T-helper 2 cell treated with Interferon-gamma antibody and Interleukin-4, amounts not matched to agents 5 μg/mL and 100 μg/mL, for 36 hours (primary cell): ENCODE data around the gene FHDC1.

ENCODE experiments used
- DNase-seq: peaks from one replicate; pipeline ENCODE4 v3.0.0; 2021; ENCODE audit warnings: low spot score
- H3K27ac Mint-ChIP-seq: one replicate; pipeline ENCODE4 v1.8.0; 2021; ENCODE audit warnings: mild to moderate bottlenecking, mixed read lengths
- H3K27me3 Mint-ChIP-seq: one replicate; pipeline ENCODE4 v1.8.0; 2021; ENCODE audit warnings: low read depth, mixed read lengths
- H3K36me3 Mint-ChIP-seq: one replicate; pipeline ENCODE4 v1.8.0; 2021; ENCODE audit warnings: low read depth, mixed read lengths
- H3K4me1 Mint-ChIP-seq: one replicate; pipeline ENCODE4 v1.8.0; 2021; ENCODE audit warnings: low read depth, mixed read lengths
- H3K4me3 Mint-ChIP-seq: one replicate; pipeline ENCODE4 v1.8.0; 2022; ENCODE audit warnings: mild to moderate bottlenecking, moderate library complexity, mixed read lengths
- H3K9me3 Mint-ChIP-seq: one replicate; pipeline ENCODE4 v1.8.0; 2021; ENCODE audit warnings: mixed read lengths

The FHDC1 gene

GRCh38 chr4:152957437-152958171 lies 21.5 kb downstream of the FHDC1 start:
- DNase-seq = no peak
- H3K9me3 Mint-ChIP-seq = no peaks in the 10 kb centered on the region
- H3K27ac Mint-ChIP-seq = no peak overlapping the region
- H3K36me3 Mint-ChIP-seq = no peaks in the 10 kb centered on the region
- H3K4me3 Mint-ChIP-seq = no peak overlapping the region
- peaks cover 6% of the 10 kb centered on the region for H3K27me3 Mint-ChIP-seq
- H3K4me1 Mint-ChIP-seq = no peaks in the 10 kb centered on the region

- Mint-ChIP-seq H3K27ac (no peak overlapping the region), H3K36me3 (no peaks in the 10 kb centered on the region), H3K4me1 (no peaks in the 10 kb centered on the region), H3K27me3 (peaks cover 7% of the 10 kb centered on the region), H3K9me3 (no peaks in the 10 kb centered on the region), H3K4me3 (no peak overlapping the region)
- DNase-seq = no peak
These were observed 23.0 kb downstream of the FHDC1 start for GRCh38 chr4:152959080-152959479.

GRCh38 chr4:152960082-152960481 lies 24.0 kb downstream of the FHDC1 start:
- Mint-ChIP-seq H3K27ac (no peak overlapping the region), H3K9me3 (no peaks in the 10 kb centered on the region), H3K27me3 (peaks cover 7% of the 10 kb centered on the region), H3K36me3 (no peaks in the 10 kb centered on the region), H3K4me3 (no peak overlapping the region), H3K4me1 (no peaks in the 10 kb centered on the region)
- no peak for DNase-seq

GRCh38 chr4:152961014-152961772 lies 25.1 kb downstream of the FHDC1 start:
- no peak for DNase-seq
- Mint-ChIP-seq H3K4me3 (no peak overlapping the region), H3K9me3 (no peaks in the 10 kb centered on the region), H3K4me1 (no peaks in the 10 kb centered on the region), H3K27ac (no peak overlapping the region), H3K27me3 (peaks cover 7% of the 10 kb centered on the region), H3K36me3 (no peaks in the 10 kb centered on the region)

- Mint-ChIP-seq H3K36me3 (no peaks in the 10 kb centered on the region), H3K27me3 (peaks cover 7% of the 10 kb centered on the region), H3K4me1 (no peaks in the 10 kb centered on the region), H3K27ac (no peak overlapping the region), H3K4me3 (no peak overlapping the region), H3K9me3 (no peaks in the 10 kb centered on the region)
- DNase-seq = no peak
These were observed 25.6 kb downstream of the FHDC1 start for GRCh38 chr4:152961773-152962115.

- Mint-ChIP-seq H3K36me3 (no peaks in the 10 kb centered on the region), H3K9me3 (no peaks in the 10 kb centered on the region), H3K4me1 (no peaks in the 10 kb centered on the region), H3K4me3 (no peak overlapping the region), H3K27me3 (peaks cover 7% of the 10 kb centered on the region), H3K27ac (no peak overlapping the region)
- DNase-seq = no peak
These were observed 26.0 kb downstream of the FHDC1 start for GRCh38 chr4:152962150-152962549.

GRCh38 chr4:152964335-152964734 lies 28.2 kb downstream of the FHDC1 start:
- no peaks in the 10 kb centered on the region for H3K36me3 Mint-ChIP-seq
- no peaks in the 10 kb centered on the region for H3K4me1 Mint-ChIP-seq
- DNase-seq = no peak
- H3K9me3 Mint-ChIP-seq = no peaks in the 10 kb centered on the region
- H3K4me3 Mint-ChIP-seq = no peak overlapping the region
- peaks cover 5% of the 10 kb centered on the region for H3K27me3 Mint-ChIP-seq
- H3K27ac Mint-ChIP-seq = no peak overlapping the region

- DNase-seq = no peak
- Mint-ChIP-seq H3K27ac (no peak overlapping the region), H3K9me3 (no peaks in the 10 kb centered on the region), H3K4me1 (no peaks in the 10 kb centered on the region), H3K36me3 (no peaks in the 10 kb centered on the region), H3K27me3 (peaks cover 3% of the 10 kb centered on the region), H3K4me3 (no peak overlapping the region)
These were observed 29.5 kb downstream of the FHDC1 start for GRCh38 chr4:152965611-152966010.

- no peak overlapping the region for H3K27ac Mint-ChIP-seq
- H3K4me3 Mint-ChIP-seq = no peak overlapping the region
- H3K27me3 Mint-ChIP-seq = peaks cover 1% of the 10 kb centered on the region
- H3K4me1 Mint-ChIP-seq = no peaks in the 10 kb centered on the region
- H3K36me3 Mint-ChIP-seq = no peaks in the 10 kb centered on the region
- no peak for DNase-seq
- no peaks in the 10 kb centered on the region for H3K9me3 Mint-ChIP-seq
These were observed 31.8 kb downstream of the FHDC1 start for GRCh38 chr4:152967907-152968306.

- Mint-ChIP-seq H3K27me3 (peaks cover 1% of the 10 kb centered on the region), H3K4me1 (no peaks in the 10 kb centered on the region), H3K9me3 (no peaks in the 10 kb centered on the region), H3K4me3 (no peak overlapping the region), H3K36me3 (no peaks in the 10 kb centered on the region), H3K27ac (no peak overlapping the region)
- no peak for DNase-seq
These were observed 32.8 kb downstream of the FHDC1 start for GRCh38 chr4:152968806-152969394.

GRCh38 chr4:152970102-152970820 lies 34.1 kb downstream of the FHDC1 start:
- Mint-ChIP-seq H3K27me3 (peaks cover 1% of the 10 kb centered on the region), H3K4me3 (no peak overlapping the region), H3K36me3 (no peaks in the 10 kb centered on the region), H3K9me3 (no peaks in the 10 kb centered on the region), H3K27ac (no peak overlapping the region), H3K4me1 (no peaks in the 10 kb centered on the region)
- DNase-seq = no peak

- Mint-ChIP-seq H3K4me1 (no peaks in the 10 kb centered on the region), H3K27ac (no peak overlapping the region), H3K9me3 (no peaks in the 10 kb centered on the region), H3K27me3 (peaks cover 1% of the 10 kb centered on the region), H3K36me3 (no peaks in the 10 kb centered on the region), H3K4me3 (no peak overlapping the region)
- no peak for DNase-seq
These were observed 34.9 kb downstream of the FHDC1 start for GRCh38 chr4:152971053-152971452.

- H3K4me1 Mint-ChIP-seq = no peaks in the 10 kb centered on the region
- no peak overlapping the region for H3K4me3 Mint-ChIP-seq
- DNase-seq = no peak
- H3K9me3 Mint-ChIP-seq = no peaks in the 10 kb centered on the region
- peaks cover 1% of the 10 kb centered on the region for H3K27me3 Mint-ChIP-seq
- no peak overlapping the region for H3K27ac Mint-ChIP-seq
- H3K36me3 Mint-ChIP-seq = no peaks in the 10 kb centered on the region
These were observed 36.9 kb downstream of the FHDC1 start for GRCh38 chr4:152972821-152973628.
